Suppressor macrophage (primary cell): ENCODE data around the gene CD63.

Experiments used
- DNase-seq, 4 experiments: peaks; one replicate each; pipeline ENCODE4 v3.0.0-alpha.2; 2020 to 2022

The CD63 gene

GRCh38 chr12:55686366-55687010 is 42.3 kb downstream of the CD63 start:
- no peak for DNase-seq

GRCh38 chr12:55685671-55686070 is 43.1 kb downstream of the CD63 start:
- no peak for DNase-seq

- no peak for DNase-seq
Observed at GRCh38 chr12:55684761-55685370, 43.9 kb downstream of the CD63 start.

GRCh38 chr12:55683676-55684075 is 45.1 kb downstream of the CD63 start:
- DNase-seq, result no peak

GRCh38 chr12:55682087-55682796 is 46.6 kb downstream of the CD63 start:
- DNase-seq, result no peak

GRCh38 chr12:55681142-55682077 is 47.4 kb downstream of the CD63 start:
- peak; percentile 54 to 74 (median 70) for DNase-seq

GRCh38 chr12:55679691-55680090 is 49.1 kb downstream of the CD63 start:
- DNase-seq, result no peak

- peak; percentile 59 to 92 (median 80) for DNase-seq
Observed at GRCh38 chr12:55676707-55677106, 52.1 kb downstream of the CD63 start.

GRCh38 chr12:55675666-55676065 is 53.1 kb downstream of the CD63 start:
- DNase-seq, result peak; percentile 42 to 71 (median 64)
